Activated T-cell treated with anti-CD3 and anti-CD28 coated beads for 4 hours (primary cell): ENCODE measurements around the gene TEX19.
"Not testable (repeated sequence)": the region's sequence is repeated elsewhere in the genome, so short reads cannot be mapped to it uniquely, and the experiment has no call there.

Experiments used
- DNase-seq: peaks from one replicate; pipeline ENCODE4 v3.0.0-alpha.2; 2020

The TEX19 gene

GRCh38 chr17:82378741-82379021 lies 19.6 kb downstream of the TEX19 start:
- no peak for DNase-seq

- no peak for DNase-seq
Measured at GRCh38 chr17:82380860-82381702, 22.0 kb downstream of the TEX19 start.

- DNase-seq, result not testable (repeated sequence)
Measured at GRCh38 chr17:82381703-82382009, 22.6 kb downstream of the TEX19 start.

GRCh38 chr17:82382220-82382932 lies 23.3 kb downstream of the TEX19 start:
- not testable (repeated sequence) for DNase-seq

GRCh38 chr17:82382933-82383255 lies 23.8 kb downstream of the TEX19 start:
- DNase-seq, result no peak

- no peak for DNase-seq
Measured at GRCh38 chr17:82383411-82383810, 24.4 kb downstream of the TEX19 start.

- DNase-seq, result no peak
Measured at GRCh38 chr17:82384051-82384729, 25.1 kb downstream of the TEX19 start.

- no peak for DNase-seq
Measured at GRCh38 chr17:82384730-82385481, 25.9 kb downstream of the TEX19 start.

- no peak for DNase-seq
Measured at GRCh38 chr17:82385559-82386254, 26.7 kb downstream of the TEX19 start.

- DNase-seq, result no peak
Measured at GRCh38 chr17:82386255-82386831, 27.3 kb downstream of the TEX19 start.

- DNase-seq, result no peak
Measured at GRCh38 chr17:82386881-82387704, 28.0 kb downstream of the TEX19 start.

- no peak for DNase-seq
Measured at GRCh38 chr17:82387705-82388106, 28.7 kb downstream of the TEX19 start.

GRCh38 chr17:82388223-82388921 lies 29.3 kb downstream of the TEX19 start:
- no peak for DNase-seq

GRCh38 chr17:82388922-82389283 lies 29.9 kb downstream of the TEX19 start:
- no peak for DNase-seq

- no peak for DNase-seq
Measured at GRCh38 chr17:82389379-82389778, 30.3 kb downstream of the TEX19 start.

GRCh38 chr17:82390015-82390859 lies 31.2 kb downstream of the TEX19 start:
- no peak for DNase-seq

GRCh38 chr17:82390860-82391435 lies 31.9 kb downstream of the TEX19 start:
- DNase-seq, result no peak

- no peak for DNase-seq
Measured at GRCh38 chr17:82391496-82392066, 32.5 kb downstream of the TEX19 start.

GRCh38 chr17:82392209-82392920 lies 33.3 kb downstream of the TEX19 start:
- DNase-seq, result no peak
